GM18505 (cell line): ENCODE measurements around the gene ARHGEF17.

ENCODE experiments used
- ATAC-seq: cut with Tn5 transposase; IDR thresholded peaks from one replicate; pipeline ENCODE4 v1.9.1; 2021; ENCODE audit not compliant: unreplicated experiment
- POLR2A ChIP-seq: IDR thresholded peaks from 4 replicates; pipeline ENCODE4 v1.6.1; 2011; ENCODE audit warnings: borderline replicate concordance; ENCODE audit not compliant: insufficient read depth, insufficient read length; ENCODE audit errors: extremely low read depth

ARHGEF17 gene

DNA sequence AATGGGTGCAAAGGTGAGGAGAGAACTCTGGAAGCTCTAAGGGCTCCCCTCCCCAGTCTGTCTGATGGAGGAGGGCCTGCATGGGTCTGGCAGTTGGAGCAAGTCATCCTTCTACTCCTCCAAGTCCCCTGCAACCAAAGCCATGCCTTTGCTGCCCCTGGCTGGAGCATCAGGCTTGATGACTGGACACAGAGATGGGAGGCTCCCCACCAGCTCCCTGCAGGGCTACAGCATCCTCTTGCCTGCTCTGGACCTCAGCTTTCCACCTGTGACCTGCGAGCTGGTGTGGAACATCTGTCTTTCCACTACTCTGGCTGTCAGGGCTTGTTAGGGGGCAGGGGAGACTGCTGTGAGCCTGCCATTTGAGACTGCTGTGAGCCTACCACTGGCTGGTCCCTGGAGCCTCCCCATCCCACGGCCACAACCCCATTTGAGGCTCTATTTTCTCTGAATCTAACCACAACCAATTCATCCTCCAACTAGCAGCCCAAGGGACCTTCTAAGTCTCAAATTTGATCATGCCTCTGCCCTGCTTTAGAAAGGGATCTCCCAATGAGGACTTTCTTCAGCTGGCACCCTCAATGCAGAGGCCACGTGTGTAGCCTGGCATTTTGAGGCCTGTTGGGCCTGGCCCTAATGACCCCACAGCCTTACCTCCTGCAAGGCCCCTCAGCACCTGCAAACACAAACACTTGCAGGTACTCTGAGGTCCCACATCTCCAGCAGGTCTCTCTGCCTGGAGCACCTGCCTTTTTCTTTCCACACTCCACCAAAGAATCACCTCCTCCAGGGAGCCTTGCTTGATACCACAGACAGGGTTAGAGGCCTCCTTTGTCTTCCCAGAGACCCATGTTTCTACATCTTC lies 26.0 kb upstream of the ARHGEF17 start:
- TF ChIP-seq POLR2A, result no peak
- no peak for ATAC-seq

DNA sequence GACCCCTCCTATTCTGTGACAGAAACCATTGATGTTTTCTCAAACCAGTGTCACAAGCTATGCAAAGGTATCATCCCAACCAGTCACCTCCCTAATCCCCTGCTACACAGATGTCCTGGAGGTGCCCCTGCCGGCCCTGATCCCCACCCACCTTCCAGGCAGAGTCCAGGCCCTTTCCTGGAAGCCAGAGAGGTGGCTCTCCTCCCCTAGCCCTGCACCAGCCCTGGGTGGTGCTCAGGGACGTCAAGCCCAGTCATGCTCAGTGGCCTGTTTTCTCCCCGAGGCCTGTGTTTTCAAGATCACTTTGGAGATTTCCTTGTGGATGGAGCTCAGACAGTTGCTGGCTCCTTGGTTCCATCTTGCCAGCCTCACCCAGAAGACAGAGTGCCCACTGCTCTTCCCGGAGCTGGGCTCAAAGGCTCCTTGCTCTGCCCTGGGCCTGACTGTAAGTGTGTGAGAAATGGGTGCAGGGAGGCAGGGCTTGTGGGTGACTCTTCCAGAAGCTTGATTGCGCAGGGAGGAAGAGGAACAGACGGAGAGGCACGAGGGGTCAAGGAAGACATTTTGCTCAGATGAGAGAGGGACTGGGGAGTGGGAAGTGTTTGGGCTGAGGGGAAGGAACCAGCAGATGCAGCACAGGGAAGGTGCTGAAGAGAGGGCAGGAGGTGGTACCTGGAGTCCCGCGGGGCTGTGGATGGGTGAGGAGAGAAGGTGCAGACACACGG lies 24.6 kb upstream of the ARHGEF17 start:
- TF ChIP-seq POLR2A, result no peak
- no peak for ATAC-seq

DNA sequence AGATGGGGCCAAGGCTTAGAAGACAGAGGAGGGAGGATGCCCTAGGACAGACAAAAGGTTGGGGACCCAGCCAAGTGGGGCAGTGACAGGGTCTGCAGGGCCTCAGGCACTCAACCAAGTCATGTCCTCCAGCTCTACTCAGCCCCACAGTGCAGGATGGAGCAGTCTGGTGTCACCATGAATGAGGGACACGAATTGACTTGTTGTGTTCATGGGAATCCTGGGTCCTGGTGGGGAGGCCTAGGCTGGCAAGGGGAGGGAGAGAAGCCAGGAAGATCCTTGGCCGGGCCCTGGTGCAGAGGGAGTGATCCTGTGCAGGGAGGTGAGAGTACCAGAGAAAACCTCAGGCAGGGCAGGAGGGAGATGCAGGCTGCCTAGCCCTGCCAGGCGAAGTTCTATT lies 24.0 kb upstream of the ARHGEF17 start:
- no peak for TF ChIP-seq POLR2A
- ATAC-seq, result no peak

DNA sequence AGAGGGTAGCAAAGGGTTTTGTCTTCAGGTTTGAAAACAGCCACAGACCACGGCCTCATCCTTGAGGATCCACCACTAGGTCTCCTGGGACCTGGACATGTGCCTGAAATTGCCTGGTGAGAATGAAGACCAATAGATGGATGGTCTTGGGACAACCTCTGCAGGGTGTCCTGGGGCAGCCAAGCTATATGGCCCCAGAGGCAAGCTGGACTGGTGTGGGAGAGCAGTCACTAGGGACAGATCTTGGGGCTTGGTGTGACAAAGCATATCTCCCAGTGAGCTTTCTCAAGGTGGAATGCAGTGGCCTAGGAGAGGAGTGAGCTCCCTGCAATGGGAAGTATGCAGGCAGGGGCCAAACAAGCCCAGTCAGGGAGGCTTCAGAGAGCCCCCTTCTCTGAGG lies 22.4 kb upstream of the ARHGEF17 start:
- no peak for ATAC-seq
- TF ChIP-seq POLR2A, result no peak

DNA sequence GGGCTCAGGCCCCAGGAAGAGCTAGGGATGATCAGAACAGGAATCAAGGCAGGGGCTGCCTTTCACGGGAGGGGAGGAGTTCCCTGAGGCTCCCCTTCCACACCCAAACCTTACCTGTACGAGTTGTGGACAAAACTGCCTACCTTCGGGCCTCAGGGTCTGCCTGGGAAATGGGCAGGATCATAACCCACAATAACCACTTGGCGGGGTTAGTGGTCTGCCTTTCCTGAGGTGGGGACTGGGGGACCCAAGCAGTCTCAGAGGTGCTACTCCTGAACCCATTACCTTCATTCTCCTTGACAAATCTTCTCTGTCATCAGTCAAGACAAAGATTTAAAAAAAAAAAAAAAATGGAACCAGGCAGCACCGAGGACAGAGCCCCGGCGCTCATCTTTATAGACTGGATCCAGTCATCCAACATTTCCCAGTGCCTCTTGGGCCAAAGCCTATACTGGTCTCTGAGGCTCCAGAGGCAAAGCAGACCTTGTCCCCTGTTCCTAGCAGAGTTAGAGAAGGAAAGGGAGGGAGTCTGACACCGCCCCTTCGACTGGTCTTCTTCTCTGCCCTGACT lies 21.8 kb upstream of the ARHGEF17 start:
- TF ChIP-seq POLR2A, result no peak
- ATAC-seq, result no peak

GRCh38 chr11:73287400-73288101 lies 20.5 kb upstream of the ARHGEF17 start:
- ATAC-seq, result no peak
- TF ChIP-seq POLR2A, result no peak

GRCh38 chr11:73288192-73288872 lies 19.7 kb upstream of the ARHGEF17 start:
- no peak for TF ChIP-seq POLR2A
- no peak for ATAC-seq

GRCh38 chr11:73288873-73289707 lies 19.0 kb upstream of the ARHGEF17 start:
- ATAC-seq, result peak; percentile 72
- no peak for TF ChIP-seq POLR2A

- no peak for ATAC-seq
- no peak for TF ChIP-seq POLR2A
Measured at GRCh38 chr11:73290536-73290935, 17.5 kb upstream of the ARHGEF17 start.

DNA sequence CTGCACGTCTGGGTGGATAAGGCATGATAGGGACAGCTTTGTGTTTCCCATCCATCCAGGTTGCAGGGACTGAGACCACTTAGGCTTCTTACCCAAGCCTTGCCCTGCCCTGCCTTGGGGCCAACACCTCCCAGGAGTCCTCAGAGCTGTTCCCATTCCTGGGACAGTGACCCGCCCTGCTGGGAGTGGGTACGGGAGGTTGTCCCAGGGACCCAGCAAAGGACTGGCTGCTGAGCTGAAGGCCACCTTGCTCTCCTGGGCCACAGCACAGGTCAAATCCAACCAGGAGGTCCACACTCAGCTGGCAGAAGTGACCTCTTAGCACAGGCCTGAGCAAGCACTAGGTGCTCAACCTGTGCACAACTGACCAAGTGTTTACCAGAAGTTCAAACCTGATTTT lies 16.9 kb upstream of the ARHGEF17 start:
- no peak for TF ChIP-seq POLR2A
- ATAC-seq, result no peak

- TF ChIP-seq POLR2A, result no peak
- no peak for ATAC-seq
Measured at GRCh38 chr11:73291781-73292524, 16.1 kb upstream of the ARHGEF17 start.

DNA sequence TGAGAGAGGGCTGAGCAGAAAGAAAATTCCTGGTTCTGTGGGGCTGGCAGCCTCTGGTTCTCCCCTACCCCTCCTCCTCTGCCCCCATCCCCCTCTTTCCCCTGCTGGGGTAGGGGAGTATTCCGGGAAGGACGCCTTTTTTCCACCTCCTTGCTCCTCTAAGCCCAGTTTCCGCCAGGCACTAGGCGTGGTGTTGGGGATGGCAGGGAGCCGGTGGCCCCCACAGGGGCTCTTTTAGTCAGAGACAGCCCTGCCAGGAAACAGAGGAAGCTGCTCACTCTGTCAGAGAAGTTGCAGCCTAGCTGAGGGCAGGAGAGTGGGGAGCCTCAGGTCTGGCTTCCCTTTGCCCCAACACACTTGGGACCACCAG lies 15.6 kb upstream of the ARHGEF17 start:
- TF ChIP-seq POLR2A, result no peak
- no peak for ATAC-seq

DNA sequence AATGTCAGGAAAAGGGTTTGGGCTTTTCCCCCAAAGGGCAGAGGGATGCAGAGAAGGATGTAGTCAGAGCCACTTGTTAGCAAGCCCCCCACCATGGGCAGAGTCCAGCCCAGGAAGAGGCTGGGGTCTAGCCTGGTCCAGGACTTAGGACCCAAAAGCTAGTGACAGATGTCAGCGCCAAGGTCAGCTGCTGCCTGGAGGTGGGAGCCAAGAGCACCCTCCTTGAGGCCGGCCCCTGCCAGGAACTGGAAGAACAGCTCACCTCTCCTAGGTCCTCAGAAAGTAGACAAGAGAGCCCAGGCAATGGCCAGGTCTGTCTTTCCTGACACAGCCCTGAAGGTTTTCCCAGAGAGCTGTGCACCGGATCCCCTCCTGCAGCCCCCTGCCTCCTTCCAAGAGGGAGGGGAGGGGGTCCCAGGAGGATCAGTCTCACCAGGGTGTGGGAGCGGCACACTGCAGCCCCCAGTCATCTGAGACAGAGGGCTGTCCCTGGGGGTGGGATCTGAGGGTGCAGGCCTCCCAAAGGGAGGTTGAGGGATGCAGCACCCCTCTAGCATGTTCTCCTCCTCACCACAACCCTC lies 14.6 kb upstream of the ARHGEF17 start:
- TF ChIP-seq POLR2A, result no peak
- no peak for ATAC-seq
